ENCODE data around the gene LCE2D.

GRCh38 chr1:152707860-152708259 lies 44.7 kb downstream of the LCE2D start, which contains the start of gene LCE4A:
- TF ChIP-seq CTCF (IDR thresholded peaks at IDR 0.05) (no peak), REST (IDR thresholded peaks at IDR 0.05; ENCODE audit: insufficient read depth in 1 of 2, low read depth in 2 of 2, low read length in 1 of 2) (no peak), SIN3A (IDR thresholded peaks at IDR 0.05; ENCODE audit: borderline replicate concordance, insufficient read depth, low read depth, low read length) (no peak)
